Stimulated activated naive CD8-positive, alpha-beta T cell treated with anti-CD3 and anti-CD28 coated beads, Interleukin-15, Interleukin-2, amounts not matched to agents 100 U/mL and 50 U/mL, for 24 hours (primary cell): ENCODE measurements around the gene PPFIA1.

ENCODE experiments used
- ATAC-seq: fragments of 150-1000 bp; cut with Tn5 transposase; one replicate; pipeline ENCODE4 v1.10.0; 2021
- DNase-seq: peaks from one replicate; pipeline ENCODE4 v3.0.0; 2021

The PPFIA1 gene

GRCh38 chr11:70414341-70415100 is 144.0 kb downstream of the PPFIA1 start:
- ATAC-seq: no peak
- DNase-seq: no peak

- DNase-seq (no peak), ATAC-seq (no peak)
These were observed 144.7 kb downstream of the PPFIA1 start for GRCh38 chr11:70415191-70415590.

GRCh38 chr11:70415642-70416395 is 145.3 kb downstream of the PPFIA1 start:
- no peak for DNase-seq
- no peak for ATAC-seq

GRCh38 chr11:70416881-70417280 is 146.4 kb downstream of the PPFIA1 start:
- no peak for DNase-seq
- ATAC-seq: no peak

DNA sequence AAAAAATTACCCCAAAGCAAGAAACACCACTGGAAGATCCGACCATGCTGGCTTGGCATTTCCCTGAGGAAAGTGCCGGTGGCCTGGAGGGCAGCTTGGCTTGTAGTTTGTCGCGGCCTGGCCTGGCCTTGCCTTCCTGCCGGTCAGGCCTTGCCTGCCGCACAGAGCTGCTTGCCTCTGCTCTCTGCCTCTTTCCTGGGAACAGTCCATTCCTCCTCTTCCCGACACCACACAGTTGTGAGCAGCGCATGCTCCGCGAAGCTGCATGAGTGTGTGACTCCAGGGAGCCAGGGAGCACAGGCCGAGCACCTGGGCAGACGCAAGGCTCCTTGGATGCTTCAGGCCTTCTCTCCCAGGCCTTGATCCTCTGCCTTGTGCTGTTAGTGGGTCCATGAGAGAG is 147.6 kb downstream of the PPFIA1 start:
- no peak for DNase-seq
- ATAC-seq: no peak

GRCh38 chr11:70419307-70420007 is 149.0 kb downstream of the PPFIA1 start:
- DNase-seq: no peak
- ATAC-seq: no peak

GRCh38 chr11:70420008-70420464 is 149.5 kb downstream of the PPFIA1 start:
- ATAC-seq: no peak

DNA sequence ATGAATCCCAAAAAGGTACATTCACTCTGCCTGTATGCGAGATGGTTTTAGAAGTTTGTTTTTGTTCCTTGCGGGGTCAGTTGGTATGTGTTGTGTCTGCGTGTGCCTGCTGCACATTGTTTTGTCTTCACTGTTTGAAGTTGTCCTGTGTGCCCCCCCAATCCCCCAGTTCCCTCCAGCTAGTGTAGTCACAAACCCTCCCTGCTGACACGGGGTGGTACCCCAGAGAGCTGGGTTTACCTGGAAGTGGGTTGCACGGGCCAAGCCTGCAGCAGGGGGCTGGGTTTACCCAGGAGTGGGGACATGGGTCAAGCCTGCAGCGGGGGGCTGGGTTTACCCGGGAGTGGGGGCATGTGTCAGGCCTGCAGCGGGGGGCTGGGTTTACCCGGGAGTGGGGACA is 150.0 kb downstream of the PPFIA1 start:
- DNase-seq: no peak
- no peak for ATAC-seq

More at GRCh38 chr11:70420008-70420464, 149.5 kb downstream of the PPFIA1 start:
- no peak for DNase-seq

GRCh38 chr11:70421123-70421522 is 150.6 kb downstream of the PPFIA1 start:
- ATAC-seq (no peak), DNase-seq (no peak)

GRCh38 chr11:70422692-70423522 is 152.4 kb downstream of the PPFIA1 start:
- no peak for DNase-seq
- ATAC-seq: no peak

GRCh38 chr11:70423523-70424505 is 153.3 kb downstream of the PPFIA1 start:
- ATAC-seq: peak; percentile 76
- peak; percentile 63 for DNase-seq

DNA sequence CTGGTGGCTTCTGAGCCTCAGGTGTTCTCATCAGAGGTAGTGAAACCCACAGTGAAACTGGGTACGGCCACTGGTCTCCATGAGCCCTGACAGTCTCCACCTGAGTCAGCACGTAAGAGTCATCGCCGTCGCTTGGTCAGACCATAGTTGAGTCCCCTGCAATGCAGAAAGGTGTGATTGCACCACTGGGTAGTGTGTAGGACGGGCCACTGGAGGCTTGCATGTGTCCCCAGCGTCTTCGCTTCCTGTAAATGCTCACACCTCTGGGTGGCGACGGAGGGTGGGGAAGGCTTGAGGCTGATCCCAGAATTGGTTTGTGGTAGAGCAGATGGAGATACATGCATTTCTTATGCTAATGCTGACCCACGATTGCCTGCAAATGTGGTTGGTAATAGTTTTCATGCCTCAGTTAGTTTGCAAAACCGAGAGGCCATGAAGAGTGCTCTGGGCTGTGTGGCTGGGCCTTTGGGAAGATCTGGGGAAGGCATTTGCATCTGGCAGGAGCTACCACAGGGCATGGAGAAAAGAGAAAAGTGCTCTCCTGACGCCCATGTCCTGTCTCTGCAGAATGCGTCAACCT is 154.4 kb downstream of the PPFIA1 start:
- no peak for ATAC-seq
- DNase-seq: no peak

GRCh38 chr11:70427436-70427835 is 156.9 kb downstream of the PPFIA1 start:
- no peak for ATAC-seq
- no peak for DNase-seq

DNA sequence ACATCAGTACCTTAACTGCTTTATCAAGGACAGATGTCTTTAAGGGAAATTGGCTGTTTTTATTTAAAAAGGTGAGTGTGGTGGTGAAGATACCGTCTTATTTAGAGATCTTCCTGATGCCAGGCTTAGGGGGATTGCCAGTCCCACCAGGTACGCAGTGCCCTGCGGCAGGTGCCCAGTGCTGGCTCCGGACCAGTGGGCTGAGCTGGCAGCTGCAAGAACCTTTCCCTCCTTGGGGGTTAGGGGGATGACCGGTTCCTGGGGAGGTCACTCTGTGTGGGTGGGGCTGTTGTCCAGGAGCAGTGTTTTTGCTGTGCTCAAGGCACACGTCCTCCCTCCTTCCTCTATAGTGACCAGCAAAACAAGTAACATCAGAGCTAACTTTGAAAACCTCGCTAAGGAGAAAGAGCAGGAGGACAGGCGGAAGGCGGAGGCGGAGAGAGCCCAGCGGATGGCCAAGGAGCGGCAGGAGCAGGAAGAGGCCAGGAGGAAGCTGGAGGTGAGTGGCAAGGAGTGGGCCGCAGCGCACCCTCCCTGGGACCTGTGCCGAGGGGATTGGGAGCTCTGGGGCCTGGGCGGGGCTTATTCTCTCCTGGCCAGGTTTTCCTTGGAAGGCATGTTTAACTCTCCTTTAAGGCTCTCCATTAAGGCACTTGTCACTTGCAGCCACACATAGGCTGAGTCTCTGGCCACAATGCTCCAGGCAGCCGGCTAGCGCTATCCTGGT is 158.4 kb downstream of the PPFIA1 start:
- DNase-seq: no peak

DNA sequence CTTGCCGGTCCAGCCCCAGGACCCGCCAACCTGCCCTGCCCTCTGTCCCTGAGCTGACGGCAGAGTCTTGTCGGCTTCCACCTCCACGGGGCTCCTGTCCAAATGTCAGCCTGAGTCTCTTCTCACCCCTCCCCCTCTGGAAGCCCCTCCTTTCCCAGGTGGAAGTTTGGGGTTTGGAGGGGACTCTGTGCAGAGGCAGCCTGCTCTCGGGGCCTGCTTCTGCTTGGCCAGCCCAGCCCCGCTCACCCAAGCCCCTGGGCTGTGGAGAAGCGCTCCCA is 158.9 kb downstream of the PPFIA1 start:
- DNase-seq (no peak), ATAC-seq (no peak)

More for the DNA sequence above, 158.4 kb downstream of the PPFIA1 start:
- no peak for ATAC-seq

DNA sequence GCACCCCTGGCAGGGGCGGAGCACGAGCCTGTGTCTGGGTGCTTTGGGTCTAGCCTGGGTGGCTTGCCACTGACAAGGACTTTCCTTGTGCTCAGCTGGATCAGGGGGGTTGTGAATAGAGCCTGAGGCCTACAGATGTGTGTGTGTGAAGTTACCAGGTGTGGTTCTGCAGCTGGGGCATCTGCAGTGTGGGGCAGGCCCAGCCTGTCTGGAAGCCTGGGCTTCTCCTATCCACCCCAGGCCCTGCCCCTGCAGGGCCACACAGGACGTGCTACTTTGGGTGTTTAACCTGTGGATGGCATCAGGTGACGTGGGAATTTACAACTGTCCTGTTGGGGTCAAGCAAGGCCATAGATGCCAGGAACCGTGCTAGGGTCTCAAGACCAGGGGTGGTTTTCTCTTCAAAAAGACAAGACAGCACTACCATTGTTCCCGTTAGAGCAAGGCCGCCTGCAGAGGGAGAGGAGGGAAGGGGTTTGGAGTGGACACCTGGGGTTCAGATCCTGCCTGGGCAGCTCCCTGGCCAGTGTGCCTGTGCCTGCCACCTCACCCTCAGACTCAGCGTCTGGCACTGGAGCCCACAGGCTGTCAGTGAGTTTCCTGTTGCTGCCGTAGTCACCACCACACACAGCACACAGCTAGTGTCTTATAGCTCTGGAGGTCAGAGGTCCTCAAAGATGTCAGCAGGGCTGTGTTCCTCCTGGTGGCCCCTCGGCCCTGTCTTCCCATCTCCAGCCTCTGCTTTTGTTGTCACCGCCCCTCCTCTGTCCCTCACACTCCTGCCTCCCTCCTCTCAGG is 159.4 kb downstream of the PPFIA1 start:
- no peak for DNase-seq
- no peak for ATAC-seq

DNA sequence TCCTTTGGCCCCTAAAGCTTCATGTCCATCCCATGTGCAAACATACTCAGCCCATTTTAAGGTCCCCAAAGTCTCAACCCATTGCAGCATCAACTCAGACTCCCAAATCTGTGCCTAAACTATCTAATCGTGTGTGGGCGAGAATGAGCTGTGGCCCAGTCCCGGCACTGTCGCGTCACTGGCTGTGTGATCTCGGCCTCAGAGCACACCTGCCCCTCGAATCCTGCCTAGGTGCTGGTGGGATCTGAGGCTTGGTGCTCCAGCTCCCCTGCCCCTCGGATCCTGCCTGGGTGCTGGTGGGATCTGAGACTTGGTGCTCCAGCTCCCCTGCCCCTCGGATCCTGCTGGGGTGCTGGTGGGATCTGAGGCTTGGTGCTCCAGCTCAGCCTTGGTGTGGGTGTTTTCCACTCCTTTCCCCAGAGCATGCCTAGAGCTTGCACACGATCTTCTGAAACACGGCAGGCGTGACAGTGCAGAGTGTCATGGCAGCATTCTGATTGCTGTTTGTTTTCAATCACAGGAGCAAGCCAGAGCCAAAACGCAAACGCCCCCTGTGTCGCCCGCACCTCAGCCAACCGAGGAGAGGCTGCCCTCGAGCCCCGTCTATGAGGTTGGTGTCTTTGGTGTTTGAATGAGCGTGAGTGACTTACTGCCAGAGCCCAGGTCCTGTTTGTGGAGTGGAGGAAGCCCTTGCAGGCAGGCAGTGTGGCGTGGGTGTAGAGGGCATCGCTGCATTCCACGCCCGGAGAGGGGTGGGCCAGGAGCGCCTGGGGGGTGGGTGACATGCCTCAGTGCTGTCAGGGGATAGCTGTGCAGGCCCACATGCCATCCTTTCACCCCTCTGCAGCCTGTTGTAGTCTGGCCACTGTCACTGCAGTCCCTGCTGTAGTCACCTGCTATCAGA is 160.4 kb downstream of the PPFIA1 start:
- ATAC-seq: no peak
- DNase-seq: no peak

DNA sequence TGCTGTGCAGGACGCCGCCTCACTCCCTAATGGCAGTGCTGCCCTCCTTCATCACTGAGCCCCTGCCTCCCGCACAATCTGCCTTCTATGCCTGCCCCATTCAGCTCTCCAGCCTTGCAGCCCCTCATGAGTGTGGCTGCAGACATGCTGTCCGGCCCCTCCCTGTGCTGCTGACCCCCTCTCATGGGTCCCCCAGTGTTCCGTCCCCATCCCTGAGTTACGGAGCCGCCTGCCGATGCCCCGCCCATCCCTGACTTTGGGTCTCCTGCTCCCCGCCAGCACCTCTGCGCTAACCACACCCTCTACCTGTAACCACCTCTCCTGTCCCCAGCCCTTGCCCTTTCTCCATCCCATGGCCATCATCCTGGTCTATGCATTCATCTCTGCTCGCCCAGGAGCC is 161.1 kb downstream of the PPFIA1 start:
- ATAC-seq: no peak
- DNase-seq: no peak
